Ishikawa (cell line): ENCODE results near the gene SCRG1.

ENCODE experiments used
- CEBPB ChIP-seq: IDR thresholded peaks from 2 replicates; pipeline ENCODE4 v1.6.1; 2012
- CREB1 ChIP-seq: IDR thresholded peaks from 2 replicates; pipeline ENCODE4 v1.6.1; 2012; ENCODE audit warnings: low read depth
- EGR1 ChIP-seq: IDR thresholded peaks from 2 replicates; pipeline ENCODE4 v1.6.1; 2012
- EP300 ChIP-seq: IDR thresholded peaks from 2 replicates; pipeline ENCODE4 v1.6.1; 2012; ENCODE audit warnings: borderline replicate concordance
- FOXM1 ChIP-seq: IDR thresholded peaks from 2 replicates; pipeline ENCODE4 v1.6.1; 2012; ENCODE audit warnings: low read depth, borderline replicate concordance
- NFIC ChIP-seq: IDR thresholded peaks from 2 replicates; pipeline ENCODE4 v1.6.1; 2012
- RAD21 ChIP-seq: IDR thresholded peaks from 2 replicates; pipeline ENCODE4 v1.6.1; 2012; ENCODE audit warnings: low read depth
- TAF1 ChIP-seq: IDR thresholded peaks from 2 replicates; pipeline ENCODE4 v1.6.1; 2012; ENCODE audit warnings: low read depth, mild to moderate bottlenecking
- TCF12 ChIP-seq: IDR thresholded peaks from 2 replicates; pipeline ENCODE4 v1.6.1; 2012; ENCODE audit warnings: low read depth
- TEAD4 ChIP-seq: IDR thresholded peaks from 2 replicates; pipeline ENCODE4 v1.6.1; 2012
- YY1 ChIP-seq: IDR thresholded peaks from 2 replicates; pipeline ENCODE4 v1.6.1; 2012; ENCODE audit warnings: low read depth
- ZBTB7A ChIP-seq: IDR thresholded peaks from 2 replicates; pipeline ENCODE4 v1.6.1; 2012; ENCODE audit warnings: low read depth
- TF ChIP-seq, protein P1 (sequence below): IDR thresholded peaks from 2 replicates; pipeline ENCODE4 v1.6.1; 2012; ENCODE audit warnings: low read depth, mild to moderate bottlenecking
- TF ChIP-seq, protein P2 (sequence below): IDR thresholded peaks from 2 replicates; pipeline ENCODE4 v1.6.1; 2012
- TF ChIP-seq, protein P3 (sequence below): IDR thresholded peaks from 2 replicates; pipeline ENCODE4 v1.6.1; 2012

Gene SCRG1

DNA sequence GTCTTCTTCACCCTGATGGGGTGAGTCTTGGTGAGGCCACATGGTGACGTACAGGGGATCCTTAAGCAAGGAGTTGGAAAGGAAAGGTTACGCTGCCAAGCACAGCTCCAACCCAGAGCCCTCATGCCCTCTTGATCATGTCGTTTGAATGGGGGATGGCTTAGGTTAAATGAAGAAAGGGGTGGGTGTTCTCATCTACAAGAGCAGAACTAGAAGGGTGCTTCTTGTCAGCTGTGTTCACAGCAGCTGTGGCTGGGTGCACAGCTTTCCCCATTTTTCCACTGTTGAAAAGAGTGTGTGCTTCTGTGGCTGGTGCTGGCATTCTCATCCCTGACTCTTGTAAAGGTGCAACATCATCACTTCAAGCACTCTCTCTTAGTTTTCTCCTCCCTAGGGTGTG is 15.5 kb upstream of the SCRG1 start:
- TF ChIP-seq TAF1 (no peak), RAD21 (no peak), TEAD4 (no peak), EGR1 (no peak), FOXM1 (no peak), TCF12 (no peak), EP300 (no peak), CEBPB (no peak), NFIC (no peak), YY1 (no peak), ZBTB7A (no peak)

DNA sequence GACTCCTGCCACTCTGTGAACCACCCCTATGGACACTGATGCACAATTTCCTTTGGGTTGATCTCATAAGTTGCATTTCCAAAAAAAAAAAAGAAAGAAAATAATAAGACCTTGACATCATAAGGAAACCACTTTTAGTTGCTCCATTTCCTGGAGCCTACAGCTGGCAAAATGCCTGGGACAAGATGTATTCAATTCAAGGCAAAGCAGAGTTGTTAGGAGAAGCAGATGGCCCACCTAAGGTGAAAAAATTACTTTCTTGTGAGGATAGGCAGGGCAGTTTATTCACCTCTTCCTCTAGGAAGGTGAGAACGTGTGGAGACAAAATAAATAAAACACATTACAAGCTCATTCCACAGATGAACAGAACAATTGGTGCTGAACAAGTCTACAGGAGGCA is 14.1 kb upstream of the SCRG1 start:
- TF ChIP-seq CEBPB (no peak), EP300 (no peak), YY1 (no peak), NFIC (no peak)

DNA sequence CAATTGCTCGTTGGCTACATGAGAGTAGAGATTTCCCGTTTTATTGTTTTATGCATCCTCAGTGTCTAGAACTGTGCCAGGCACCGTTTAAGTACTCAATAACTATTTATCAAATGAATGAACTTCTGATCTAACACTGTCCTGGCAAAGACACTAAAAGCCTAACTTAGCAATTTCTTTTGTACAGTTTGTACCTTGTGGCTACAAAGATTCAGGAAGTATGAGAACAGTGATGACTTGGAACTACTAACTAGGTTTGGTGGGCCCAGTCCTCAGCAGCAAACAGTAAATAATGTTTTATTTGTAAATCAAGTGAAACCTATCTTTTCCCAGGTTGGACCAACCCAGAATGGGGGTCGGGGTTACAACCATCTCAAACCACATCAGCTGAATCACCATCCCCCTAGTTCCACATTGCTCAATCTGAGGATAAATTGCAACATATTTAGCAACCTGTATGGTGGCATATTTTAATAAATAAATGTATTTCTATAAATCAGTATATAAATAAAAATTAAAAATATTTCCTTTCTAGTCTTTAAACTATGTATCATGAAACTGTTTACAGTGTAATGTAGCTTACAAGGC is 12.3 kb upstream of the SCRG1 start:
- TF ChIP-seq CREB1 (no peak), YY1 (no peak), CEBPB (0 out of 2 replicates have a peak, but pooled peaks have one; percentile 25)

DNA sequence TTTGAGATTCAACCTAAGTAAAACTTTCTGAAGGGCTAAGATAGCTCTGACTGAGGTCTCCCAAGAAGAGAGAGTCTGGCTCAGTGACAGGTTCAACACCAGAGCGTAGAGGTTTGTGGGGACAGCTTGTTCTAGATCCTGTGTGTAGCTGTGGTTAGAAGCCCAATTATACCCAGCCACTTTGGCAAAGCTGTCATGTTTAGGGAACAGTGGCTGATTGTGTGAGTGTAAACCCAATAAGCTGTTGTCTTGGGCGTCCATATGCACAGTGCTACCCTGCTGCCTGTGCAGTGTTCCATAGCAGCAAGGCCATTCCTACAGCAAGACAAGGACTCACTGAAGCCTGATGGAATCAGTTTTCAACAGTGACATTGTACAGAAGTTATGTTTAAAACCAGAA is 11.2 kb upstream of the SCRG1 start:
- no peak for TF ChIP-seq ZBTB7A
- no peak for TF ChIP-seq EGR1
- TF ChIP-seq, protein P1, sequence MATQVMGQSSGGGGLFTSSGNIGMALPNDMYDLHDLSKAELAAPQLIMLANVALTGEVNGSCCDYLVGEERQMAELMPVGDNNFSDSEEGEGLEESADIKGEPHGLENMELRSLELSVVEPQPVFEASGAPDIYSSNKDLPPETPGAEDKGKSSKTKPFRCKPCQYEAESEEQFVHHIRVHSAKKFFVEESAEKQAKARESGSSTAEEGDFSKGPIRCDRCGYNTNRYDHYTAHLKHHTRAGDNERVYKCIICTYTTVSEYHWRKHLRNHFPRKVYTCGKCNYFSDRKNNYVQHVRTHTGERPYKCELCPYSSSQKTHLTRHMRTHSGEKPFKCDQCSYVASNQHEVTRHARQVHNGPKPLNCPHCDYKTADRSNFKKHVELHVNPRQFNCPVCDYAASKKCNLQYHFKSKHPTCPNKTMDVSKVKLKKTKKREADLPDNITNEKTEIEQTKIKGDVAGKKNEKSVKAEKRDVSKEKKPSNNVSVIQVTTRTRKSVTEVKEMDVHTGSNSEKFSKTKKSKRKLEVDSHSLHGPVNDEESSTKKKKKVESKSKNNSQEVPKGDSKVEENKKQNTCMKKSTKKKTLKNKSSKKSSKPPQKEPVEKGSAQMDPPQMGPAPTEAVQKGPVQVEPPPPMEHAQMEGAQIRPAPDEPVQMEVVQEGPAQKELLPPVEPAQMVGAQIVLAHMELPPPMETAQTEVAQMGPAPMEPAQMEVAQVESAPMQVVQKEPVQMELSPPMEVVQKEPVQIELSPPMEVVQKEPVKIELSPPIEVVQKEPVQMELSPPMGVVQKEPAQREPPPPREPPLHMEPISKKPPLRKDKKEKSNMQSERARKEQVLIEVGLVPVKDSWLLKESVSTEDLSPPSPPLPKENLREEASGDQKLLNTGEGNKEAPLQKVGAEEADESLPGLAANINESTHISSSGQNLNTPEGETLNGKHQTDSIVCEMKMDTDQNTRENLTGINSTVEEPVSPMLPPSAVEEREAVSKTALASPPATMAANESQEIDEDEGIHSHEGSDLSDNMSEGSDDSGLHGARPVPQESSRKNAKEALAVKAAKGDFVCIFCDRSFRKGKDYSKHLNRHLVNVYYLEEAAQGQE, result no peak
- TF ChIP-seq EP300, result no peak
- TF ChIP-seq FOXM1, result no peak
- no peak for TF ChIP-seq CREB1
- TF ChIP-seq YY1, result no peak
- TF ChIP-seq TEAD4, result no peak
- TF ChIP-seq NFIC, result no peak
- TF ChIP-seq, protein P2, sequence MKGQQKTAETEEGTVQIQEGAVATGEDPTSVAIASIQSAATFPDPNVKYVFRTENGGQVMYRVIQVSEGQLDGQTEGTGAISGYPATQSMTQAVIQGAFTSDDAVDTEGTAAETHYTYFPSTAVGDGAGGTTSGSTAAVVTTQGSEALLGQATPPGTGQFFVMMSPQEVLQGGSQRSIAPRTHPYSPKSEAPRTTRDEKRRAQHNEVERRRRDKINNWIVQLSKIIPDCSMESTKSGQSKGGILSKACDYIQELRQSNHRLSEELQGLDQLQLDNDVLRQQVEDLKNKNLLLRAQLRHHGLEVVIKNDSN, result no peak
- no peak for TF ChIP-seq TAF1
- TF ChIP-seq TCF12, result no peak
- no peak for TF ChIP-seq RAD21
- TF ChIP-seq CEBPB, result no peak
- TF ChIP-seq, protein P3, sequence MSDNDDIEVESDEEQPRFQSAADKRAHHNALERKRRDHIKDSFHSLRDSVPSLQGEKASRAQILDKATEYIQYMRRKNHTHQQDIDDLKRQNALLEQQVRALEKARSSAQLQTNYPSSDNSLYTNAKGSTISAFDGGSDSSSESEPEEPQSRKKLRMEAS, result no peak

DNA sequence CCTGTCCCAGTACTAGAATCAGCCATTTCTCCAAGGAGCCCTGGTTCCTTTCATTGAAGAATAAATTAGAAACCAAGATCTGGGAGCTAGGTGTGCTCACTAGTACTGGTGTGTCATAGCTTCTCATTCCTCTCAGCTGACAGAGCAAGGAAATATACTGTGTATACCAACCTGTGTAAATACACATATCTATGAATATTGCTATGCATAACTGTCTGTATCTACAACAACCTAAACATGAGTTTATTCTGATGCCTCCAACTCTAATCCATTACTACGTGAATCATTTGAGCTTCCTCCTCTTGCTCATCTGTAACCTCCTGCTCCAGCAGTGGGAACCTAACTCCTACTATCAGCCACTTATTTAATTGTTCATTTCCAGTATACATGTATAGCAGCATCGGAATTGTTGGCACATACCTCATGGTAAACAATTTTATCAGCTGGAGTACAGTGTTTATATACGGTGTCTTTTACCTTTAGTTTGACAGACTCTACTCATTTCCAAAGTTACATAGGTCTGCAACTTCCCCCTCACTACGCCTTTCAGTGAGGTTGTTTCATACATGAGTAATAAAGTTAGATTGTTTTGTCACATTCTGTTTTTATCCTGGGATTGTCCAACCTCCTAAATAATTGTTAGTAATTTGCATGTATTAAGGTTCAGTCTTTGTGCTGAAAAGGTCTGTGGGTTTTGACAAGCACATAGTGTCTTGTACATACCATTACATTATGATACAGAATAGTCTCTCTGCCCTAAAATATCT is 7.1 kb upstream of the SCRG1 start:
- TF ChIP-seq, protein P3, result no peak
- TF ChIP-seq FOXM1, result no peak
- TF ChIP-seq, protein P2, result no peak
- TF ChIP-seq TEAD4, result no peak
- TF ChIP-seq EGR1, result no peak

DNA sequence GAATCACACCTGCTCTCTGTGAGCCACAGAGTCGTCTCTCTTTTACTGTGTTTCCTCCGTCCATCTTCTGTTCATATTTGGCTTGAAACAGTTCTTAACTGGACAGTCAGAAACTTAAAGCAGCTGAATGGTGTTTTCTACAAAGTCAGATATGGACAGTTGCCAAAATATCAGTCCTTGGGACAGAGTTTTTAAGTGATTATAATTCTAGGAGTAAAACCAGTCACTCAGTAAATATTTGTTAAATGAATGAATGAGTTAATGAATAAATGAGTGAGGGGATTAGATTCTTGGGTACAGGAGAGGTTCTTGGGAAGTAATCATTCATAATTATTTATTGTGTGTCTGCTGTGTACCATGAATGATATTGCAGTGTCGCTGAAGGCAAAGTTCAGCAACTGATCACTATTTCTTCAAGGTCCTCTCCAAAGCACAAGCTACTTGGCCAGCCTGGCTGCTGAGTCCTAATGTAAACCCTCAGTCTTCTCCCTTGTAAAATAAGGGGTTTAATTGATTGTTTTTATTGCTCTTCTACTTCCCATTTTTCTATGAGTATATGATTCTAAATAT is 5.5 kb upstream of the SCRG1 start:
- TF ChIP-seq TCF12 (no peak), TEAD4 (no peak), EGR1 (no peak)
- TF ChIP-seq, protein P1, result no peak

DNA sequence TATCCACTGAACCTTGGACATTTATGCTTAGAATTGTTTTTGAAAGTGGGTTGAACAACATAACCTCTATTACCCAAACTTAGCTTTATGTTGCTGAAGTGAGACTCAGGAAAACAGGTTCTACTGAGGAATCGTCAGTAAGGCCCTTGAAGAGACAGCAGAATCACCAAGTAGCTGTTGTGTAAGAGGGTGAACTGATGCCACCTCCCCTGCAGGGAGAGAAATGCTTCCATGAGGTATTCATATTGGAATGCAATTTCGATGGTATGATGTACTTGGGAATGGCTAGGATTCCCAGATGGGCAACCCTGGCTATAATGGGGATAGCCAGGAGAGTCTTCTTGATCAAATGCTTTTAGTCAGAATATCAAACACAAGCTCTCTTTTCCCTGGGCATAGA is 4.1 kb upstream of the SCRG1 start:
- TF ChIP-seq RAD21, result no peak
- TF ChIP-seq, protein P3, result no peak
- TF ChIP-seq CEBPB, result no peak
- no peak for TF ChIP-seq YY1
- no peak for TF ChIP-seq NFIC
- no peak for TF ChIP-seq FOXM1
- TF ChIP-seq TAF1, result no peak
- TF ChIP-seq EGR1, result no peak
- TF ChIP-seq TCF12, result no peak
